IMR-90 (cell line): ENCODE data around the gene UNKL. TPM values are rescaled to one million over a fixed set of nuclear protein-coding genes. Genes with fewer than 3 reads are reported as not detected.

Experiments used
- ATAC-seq: fragments of 200-7000 bp; cut with Tn5 transposase; 2 replicates; pipeline ENCODE4 v1.9.1; 2020; ENCODE audit warnings: low read depth, mild to moderate bottlenecking, moderate library complexity
- BruUV-seq: library from RNA; stranded (reverse); fragments of 400-500 nt; replicated peaks from 2 replicates; lab custom pipeline; 2021; lab: Mats Ljungman, UMichigan
- CTCF ChIA-PET: fragments of 300-600 bp; formaldehyde crosslinking; extraction: SDS; loops from one replicate; lab custom pipeline; 2021; ENCODE audit warnings: antibody characterized with exemption; lab: Yijun Ruan, JAX
- POLR2A ChIA-PET: fragments of 300-600 bp; sonication (Branson Sonifier 250); formaldehyde crosslinking; loops from one replicate; lab custom pipeline; 2022; ENCODE audit warnings: antibody characterized with exemption; ENCODE audit not compliant: unreplicated experiment; lab: Charles Lee
- DNase-seq: peaks from one replicate; pipeline ENCODE4 v3.0.0; 2013
- H2AFZ ChIP-seq: replicated peaks from 2 replicates; pipeline ENCODE3; 2013; ENCODE audit warnings: low read length, mild to moderate bottlenecking; ENCODE audit not compliant: poor library complexity
- H2AK5ac ChIP-seq: 2 replicates; pipeline ENCODE4 v1.6.1; 2013; ENCODE audit warnings: low read depth, low read length, inconsistent platforms
- H2AK9ac ChIP-seq: replicated peaks from 2 replicates; pipeline ENCODE3; 2013; ENCODE audit warnings: mild to moderate bottlenecking, low read depth, low read length, moderate library complexity; ENCODE audit not compliant: poor library complexity
- H2BK120ac ChIP-seq: 2 replicates; pipeline ENCODE4 v1.6.1; 2013; ENCODE audit warnings: low read depth, low read length, inconsistent platforms
- H2BK15ac ChIP-seq: 3 replicates; pipeline ENCODE4 v1.6.1; 2013; ENCODE audit warnings: low read depth, low read length, inconsistent platforms
- H2BK20ac ChIP-seq: 2 replicates; pipeline ENCODE4 v1.6.1; 2013; ENCODE audit warnings: low read depth, mild to moderate bottlenecking, inconsistent platforms, low read length, moderate library complexity
- H2BK5ac ChIP-seq: 2 replicates; pipeline ENCODE4 v1.6.1; 2013; ENCODE audit warnings: mild to moderate bottlenecking, low read depth, low read length, inconsistent platforms; ENCODE audit not compliant: poor library complexity, severe bottlenecking
- H3K14ac ChIP-seq: replicated peaks from 2 replicates; pipeline ENCODE4 v1.6.1; 2013; ENCODE audit warnings: low read depth, low read length, inconsistent platforms
- H3K18ac ChIP-seq: 2 replicates; pipeline ENCODE4 v1.6.1; 2013; ENCODE audit warnings: low read depth, low read length, control low read depth
- H3K23ac ChIP-seq: 2 replicates; pipeline ENCODE4 v1.6.1; 2013; ENCODE audit warnings: low read depth, low read length, inconsistent platforms
- H3K27ac ChIP-seq: 2 replicates; pipeline ENCODE4 v1.5.1; 2013; ENCODE audit warnings: mild to moderate bottlenecking, control low read depth, low read length; ENCODE audit not compliant: insufficient read depth
- H3K27me3 ChIP-seq: 2 replicates; pipeline ENCODE4 v1.6.1; 2013; ENCODE audit warnings: low read length; ENCODE audit not compliant: control insufficient read depth, insufficient read depth
- H3K36me3 ChIP-seq: 2 replicates; pipeline ENCODE4 v1.6.1; 2013; ENCODE audit warnings: low read length, mixed read lengths; ENCODE audit not compliant: control insufficient read depth, insufficient read depth
- H3K4ac ChIP-seq: 2 replicates; pipeline ENCODE4 v1.6.1; 2013; ENCODE audit warnings: low read depth, low read length, inconsistent platforms
- H3K4me1 ChIP-seq: 2 replicates; pipeline ENCODE4 v1.6.1; 2013; ENCODE audit warnings: low read length, mixed read lengths; ENCODE audit not compliant: control insufficient read depth, insufficient read depth
- H3K4me2 ChIP-seq: 2 replicates; pipeline ENCODE4 v1.6.1; 2013; ENCODE audit warnings: low read depth, mild to moderate bottlenecking, control low read depth, low read length, moderate library complexity
- H3K4me3 ChIP-seq: 2 replicates; pipeline ENCODE4 v1.5.1; 2013; ENCODE audit warnings: low read depth, mild to moderate bottlenecking, control low read depth, low read length, moderate library complexity; ENCODE audit not compliant: insufficient read depth
- H3K56ac ChIP-seq: 2 replicates; pipeline ENCODE4 v1.6.1; 2013; ENCODE audit warnings: low read length, inconsistent platforms; ENCODE audit not compliant: insufficient read depth; ENCODE audit errors: extremely low read depth
- H3K79me1 ChIP-seq, 2 experiments: 2 replicates each; pipeline ENCODE4 v1.6.1; 2013; ENCODE audit warnings: low read length in 2 of 2, inconsistent platforms in 1 of 2, low read depth in 1 of 2
- H3K9ac ChIP-seq: 2 replicates; pipeline ENCODE4 v1.6.1; 2013; ENCODE audit warnings: low read depth, low read length, control low read depth
- H3K9me1 ChIP-seq: 2 replicates; pipeline ENCODE4 v1.6.1; 2013; ENCODE audit warnings: low read length, inconsistent platforms; ENCODE audit not compliant: insufficient read depth
- H3K9me3 ChIP-seq: 2 replicates; pipeline ENCODE4 v1.6.1; 2013; ENCODE audit warnings: low read length; ENCODE audit not compliant: control insufficient read depth, insufficient read depth
- H4K20me1 ChIP-seq: 2 replicates; pipeline ENCODE4 v1.6.1; 2013; ENCODE audit warnings: low read length, inconsistent platforms; ENCODE audit not compliant: insufficient read depth
- H4K5ac ChIP-seq: 2 replicates; pipeline ENCODE4 v1.6.1; 2013; ENCODE audit warnings: mild to moderate bottlenecking, low read depth, low read length, control low read depth
- H4K8ac ChIP-seq, 2 experiments: 2 replicates each; pipeline ENCODE4 v1.6.1; 2013; ENCODE audit warnings: low read depth in 2 of 2, low read length in 2 of 2, control low read depth in 1 of 2, inconsistent platforms in 1 of 2
- H4K91ac ChIP-seq: 2 replicates; pipeline ENCODE4 v1.6.1; 2013; ENCODE audit warnings: low read depth, low read length, inconsistent platforms; ENCODE audit not compliant: insufficient read depth
- BHLHE40 ChIP-seq: fragments of 150-350 bp; IDR thresholded peaks from 2 replicates; pipeline ENCODE4 v1.6.1; 2016; ENCODE audit warnings: mild to moderate bottlenecking, low read depth, low read length
- CEBPB ChIP-seq: IDR thresholded peaks from 2 replicates; pipeline ENCODE4 v1.6.1; 2012; ENCODE audit warnings: low read depth, low read length, improper control_type of control experiment
- CHD1 ChIP-seq: IDR thresholded peaks from 2 replicates; pipeline ENCODE4 v1.6.1; 2012; ENCODE audit warnings: low read depth, low read length, improper control_type of control experiment
- FOS ChIP-seq: fragments of 150-350 bp; IDR thresholded peaks from 2 replicates; pipeline ENCODE4 v1.6.1; 2016; ENCODE audit warnings: low read depth, low read length
- MAFK ChIP-seq: IDR thresholded peaks from 2 replicates; pipeline ENCODE4 v1.6.1; 2012; ENCODE audit warnings: low read depth, low read length, improper control_type of control experiment
- MXI1 ChIP-seq: IDR thresholded peaks from 2 replicates; pipeline ENCODE4 v1.6.1; 2012; ENCODE audit warnings: low read depth, mild to moderate bottlenecking, low read length, moderate library complexity, borderline replicate concordance
- NFE2L2 ChIP-seq: fragments of 150-350 bp; IDR thresholded peaks from 2 replicates; pipeline ENCODE4 v1.6.1; 2016; ENCODE audit warnings: low read depth, mild to moderate bottlenecking, low read length
- POLR2A ChIP-seq: IDR thresholded peaks from 2 replicates; pipeline ENCODE4 v1.6.1; 2012; ENCODE audit warnings: mild to moderate bottlenecking, low read depth, low read length
- RAD21 ChIP-seq: IDR thresholded peaks from 2 replicates; pipeline ENCODE4 v1.6.1; 2012; ENCODE audit warnings: low read length, improper control_type of control experiment
- RFX5 ChIP-seq: IDR thresholded peaks from 2 replicates; pipeline ENCODE4 v1.8.0; 2012; ENCODE audit warnings: low read depth, mild to moderate bottlenecking, low read length, moderate library complexity
- SMC3 ChIP-seq: fragments of 150-350 bp; IDR thresholded peaks from 2 replicates; pipeline ENCODE4 v1.6.1; 2016; ENCODE audit warnings: low read depth, mild to moderate bottlenecking, antibody characterized with exemption, low read length, moderate library complexity
- whole genome bisulfite sequencing, 2 experiments: methylation state at CpG; one replicate each; pipeline versions ENCODE4 v1.1.5 to v1.1.7; 2013; ENCODE audit warnings: missing lambda C conversion rate in 2 of 2; ENCODE audit not compliant: insufficient read length in 1 of 2; ENCODE audit errors: extremely low coverage in 2 of 2; 5-methylcytosine and 5-hydroxymethylcytosine counted together
- dilution Hi-C: fragments of 300-500 bp; cut with HindIII; formaldehyde crosslinking; loops from one replicate; pipeline ENCODE4 v1.14.3; 2018; ENCODE audit warnings: low sequenced_read_pairs; ENCODE audit not compliant: unreplicated experiment
- in situ Hi-C: fragments of 300-500 bp; cut with MboI; formaldehyde crosslinking; loops from 3 replicates; pipeline ENCODE4 v1.14.3; 2019; ENCODE audit warnings: low sequenced_read_pairs, inconsistent platforms, mixed read lengths
- intact Hi-C: fragments of 100-400 bp; cut with micrococcal nuclease; formaldehyde crosslinking; loops from 2 replicates; pipeline ENCODE4 v1.10.0; 2022
- polyA plus RNA-seq, 3 experiments: library from polyadenylated mRNA; depleted of rRNA; stranded (reverse); fragments of >200 nt; gene quantifications; 2 replicates each; pipeline ENCODE4 v1.2.3, GENCODE V29; 2012; ENCODE audit warnings: low replicate concordance in 1 of 3
- total RNA-seq: library from RNA; depleted of rRNA; stranded (reverse); fragments of >200 nt; gene quantifications from 2 replicates; pipeline ENCODE4 v1.2.3, GENCODE V29; 2012
- TF ChIP-seq, protein P1 (sequence below): conservative IDR thresholded peaks from 2 replicates; pipeline ENCODE4 v1.5.1; 2012; ENCODE audit warnings: mild to moderate bottlenecking, low read depth, low read length, improper control_type of control experiment
- TF ChIP-seq, protein P2 (sequence below): fragments of 150-350 bp; IDR thresholded peaks from 2 replicates; pipeline ENCODE4 v1.6.1; 2016; ENCODE audit warnings: low read depth, mild to moderate bottlenecking, low read length, moderate library complexity, borderline replicate concordance

Gene UNKL
- total and polyA plus RNA-seq, 2 of the 4 experiments (the other 2 are of a cell fraction) = 4.1 to 13.3 TPM

DNA sequence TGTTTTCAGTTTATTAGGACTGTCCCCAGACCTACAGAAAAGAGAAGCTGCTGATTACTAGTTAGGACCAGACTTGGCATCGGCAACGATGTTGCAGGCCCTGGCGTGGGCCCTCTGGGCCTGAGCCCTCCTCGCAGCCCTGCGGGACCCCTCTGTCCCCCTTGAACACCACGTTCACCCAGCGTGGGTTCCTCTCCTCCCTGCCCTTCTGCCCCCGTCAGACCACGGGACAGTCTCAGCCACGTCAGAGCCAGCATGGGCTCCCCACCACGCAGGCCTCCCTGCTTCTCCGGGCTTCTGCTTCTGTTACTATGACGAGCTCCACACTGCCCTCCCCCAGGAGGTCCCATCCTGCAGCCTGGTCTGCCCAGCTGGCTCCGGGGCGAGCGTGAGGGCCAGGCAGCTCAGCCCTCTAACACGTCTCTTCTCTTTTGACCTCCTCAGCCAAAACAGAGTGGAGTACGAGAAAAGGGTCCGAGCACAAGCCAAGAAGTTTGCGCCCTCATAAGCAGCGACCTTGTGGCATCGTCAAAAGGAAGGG is 90.1 kb downstream of the UNKL start:
- H3K27me3 ChIP-seq = no peaks in the 10 kb centered on the region
- H2BK5ac ChIP-seq = no peak overlapping the region
- ATAC-seq = no peak
- no peak overlapping the region for H3K4me2 ChIP-seq
- dilution Hi-C loops (no loop called here), intact Hi-C loops (no loop called here), in situ Hi-C loops (no loop called here)
- no peaks in the 10 kb centered on the region for H3K9me3 ChIP-seq
- no peak overlapping the region for H2BK15ac ChIP-seq
- H3K4ac ChIP-seq = no peak overlapping the region
- no peak overlapping the region for H3K4me3 ChIP-seq
- no peak overlapping the region for H4K5ac ChIP-seq
- no TSS peak for BruUV-seq
- no peak overlapping the region for H4K8ac ChIP-seq
- no peak overlapping the region for H3K23ac ChIP-seq
- H3K18ac ChIP-seq = no peak overlapping the region
- no peak overlapping the region for H2BK120ac ChIP-seq
- H3K36me3 ChIP-seq = peaks cover 53% of the 10 kb centered on the region
- peaks cover 4 to 20% of the 10 kb centered on the region in 2 experiments for H3K79me1 ChIP-seq
- no peak for DNase-seq
- H3K14ac ChIP-seq = no peak overlapping the region
- 82% methylated on average over 11 of the region's 22 CpGs; no CpG with 5 or more reads in 1 of the 2 experiments for WGBS, 2 experiments
- no peak overlapping the region for H3K27ac ChIP-seq
- H3K4me1 ChIP-seq = no peaks in the 10 kb centered on the region
- ChIA-PET CTCF (no interaction called here), POLR2A (no interaction called here)
- H3K9ac ChIP-seq = no peak overlapping the region
- H2AK5ac ChIP-seq = no peak overlapping the region
- H3K9me1 ChIP-seq = no peaks in the 10 kb centered on the region
- no peak overlapping the region for H2BK20ac ChIP-seq
- H4K91ac ChIP-seq = no peak overlapping the region
- no peak for TF ChIP-seq BHLHE40
- TF ChIP-seq RFX5 = no peak
- TF ChIP-seq, protein P1, sequence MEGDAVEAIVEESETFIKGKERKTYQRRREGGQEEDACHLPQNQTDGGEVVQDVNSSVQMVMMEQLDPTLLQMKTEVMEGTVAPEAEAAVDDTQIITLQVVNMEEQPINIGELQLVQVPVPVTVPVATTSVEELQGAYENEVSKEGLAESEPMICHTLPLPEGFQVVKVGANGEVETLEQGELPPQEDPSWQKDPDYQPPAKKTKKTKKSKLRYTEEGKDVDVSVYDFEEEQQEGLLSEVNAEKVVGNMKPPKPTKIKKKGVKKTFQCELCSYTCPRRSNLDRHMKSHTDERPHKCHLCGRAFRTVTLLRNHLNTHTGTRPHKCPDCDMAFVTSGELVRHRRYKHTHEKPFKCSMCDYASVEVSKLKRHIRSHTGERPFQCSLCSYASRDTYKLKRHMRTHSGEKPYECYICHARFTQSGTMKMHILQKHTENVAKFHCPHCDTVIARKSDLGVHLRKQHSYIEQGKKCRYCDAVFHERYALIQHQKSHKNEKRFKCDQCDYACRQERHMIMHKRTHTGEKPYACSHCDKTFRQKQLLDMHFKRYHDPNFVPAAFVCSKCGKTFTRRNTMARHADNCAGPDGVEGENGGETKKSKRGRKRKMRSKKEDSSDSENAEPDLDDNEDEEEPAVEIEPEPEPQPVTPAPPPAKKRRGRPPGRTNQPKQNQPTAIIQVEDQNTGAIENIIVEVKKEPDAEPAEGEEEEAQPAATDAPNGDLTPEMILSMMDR = no peak
- no peak for TF ChIP-seq CHD1
- no peak for TF ChIP-seq SMC3
- TF ChIP-seq, protein P2, sequence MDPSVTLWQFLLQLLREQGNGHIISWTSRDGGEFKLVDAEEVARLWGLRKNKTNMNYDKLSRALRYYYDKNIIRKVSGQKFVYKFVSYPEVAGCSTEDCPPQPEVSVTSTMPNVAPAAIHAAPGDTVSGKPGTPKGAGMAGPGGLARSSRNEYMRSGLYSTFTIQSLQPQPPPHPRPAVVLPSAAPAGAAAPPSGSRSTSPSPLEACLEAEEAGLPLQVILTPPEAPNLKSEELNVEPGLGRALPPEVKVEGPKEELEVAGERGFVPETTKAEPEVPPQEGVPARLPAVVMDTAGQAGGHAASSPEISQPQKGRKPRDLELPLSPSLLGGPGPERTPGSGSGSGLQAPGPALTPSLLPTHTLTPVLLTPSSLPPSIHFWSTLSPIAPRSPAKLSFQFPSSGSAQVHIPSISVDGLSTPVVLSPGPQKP = no peak
- TF ChIP-seq POLR2A = no peak
- TF ChIP-seq CEBPB = no peak
- TF ChIP-seq RAD21 = no peak
- TF ChIP-seq FOS = no peak
- TF ChIP-seq MAFK = no peak
- no peak for TF ChIP-seq MXI1
- no peak for TF ChIP-seq NFE2L2
- H4K20me1 ChIP-seq = peaks cover 39% of the 10 kb centered on the region
- no peak overlapping the region for H3K56ac ChIP-seq
- H2AK9ac ChIP-seq = no peak overlapping the region
- no peak overlapping the region for H2AFZ ChIP-seq
